ENCODE measurements around the gene MED10.

DNA sequence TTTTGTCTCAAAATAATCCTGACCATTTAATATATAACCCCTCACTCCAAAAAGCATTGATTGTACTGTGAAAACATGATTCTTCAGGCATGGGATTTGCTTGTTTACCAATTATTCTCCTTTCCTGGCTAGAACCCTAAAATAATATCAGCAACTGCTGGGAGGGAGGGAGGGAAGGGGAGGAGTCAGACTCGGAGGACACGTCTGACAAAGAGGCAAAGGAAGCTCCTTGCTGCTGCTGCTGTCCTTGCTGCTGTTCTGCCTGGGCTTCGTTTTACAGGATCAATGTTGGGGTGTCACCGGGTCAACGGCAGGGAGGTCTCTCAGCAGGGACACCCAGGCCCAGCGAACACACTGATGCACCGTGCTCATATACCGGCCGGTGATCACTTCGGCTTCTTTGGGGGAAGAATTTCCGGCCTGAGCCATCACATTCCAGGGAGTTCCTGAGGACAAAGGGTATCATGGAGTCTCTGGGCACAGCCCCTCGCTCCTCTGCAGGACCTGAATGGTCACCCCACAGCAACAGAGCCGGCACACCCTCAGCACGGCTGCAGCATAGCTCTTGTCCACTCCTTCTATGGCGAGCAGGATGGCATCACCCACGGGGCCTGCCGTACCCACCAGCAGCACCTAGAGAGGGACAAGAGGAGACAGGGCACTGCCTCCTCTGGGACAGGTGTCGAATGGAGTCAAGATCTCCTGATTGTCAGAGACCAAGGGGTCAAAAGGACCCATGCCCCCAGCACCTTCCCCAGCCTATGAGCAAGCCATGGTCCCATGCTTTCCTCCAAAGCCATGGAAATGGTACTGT is 27.9 kb downstream of the MED10 start:
- TF ChIP-seq EZH2 (IDR thresholded peaks at IDR 0.05; ENCODE audit: low read depth, unreplicated experiment) (no peak), POLR2AphosphoS5 (IDR thresholded peaks at IDR 0.05; ENCODE audit: low read depth) (no peak), REST (IDR thresholded peaks at IDR 0.05; ENCODE audit: unreplicated experiment) (no peak)
- TF ChIP-seq, protein P1, sequence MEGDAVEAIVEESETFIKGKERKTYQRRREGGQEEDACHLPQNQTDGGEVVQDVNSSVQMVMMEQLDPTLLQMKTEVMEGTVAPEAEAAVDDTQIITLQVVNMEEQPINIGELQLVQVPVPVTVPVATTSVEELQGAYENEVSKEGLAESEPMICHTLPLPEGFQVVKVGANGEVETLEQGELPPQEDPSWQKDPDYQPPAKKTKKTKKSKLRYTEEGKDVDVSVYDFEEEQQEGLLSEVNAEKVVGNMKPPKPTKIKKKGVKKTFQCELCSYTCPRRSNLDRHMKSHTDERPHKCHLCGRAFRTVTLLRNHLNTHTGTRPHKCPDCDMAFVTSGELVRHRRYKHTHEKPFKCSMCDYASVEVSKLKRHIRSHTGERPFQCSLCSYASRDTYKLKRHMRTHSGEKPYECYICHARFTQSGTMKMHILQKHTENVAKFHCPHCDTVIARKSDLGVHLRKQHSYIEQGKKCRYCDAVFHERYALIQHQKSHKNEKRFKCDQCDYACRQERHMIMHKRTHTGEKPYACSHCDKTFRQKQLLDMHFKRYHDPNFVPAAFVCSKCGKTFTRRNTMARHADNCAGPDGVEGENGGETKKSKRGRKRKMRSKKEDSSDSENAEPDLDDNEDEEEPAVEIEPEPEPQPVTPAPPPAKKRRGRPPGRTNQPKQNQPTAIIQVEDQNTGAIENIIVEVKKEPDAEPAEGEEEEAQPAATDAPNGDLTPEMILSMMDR (conservative IDR thresholded peaks at IDR 0.05; ENCODE audit: low read depth in 2 of 2), result no peak
